Fibroblast of lung (primary cell): ENCODE measurements around the gene PKP3. TPM values are rescaled to one million over a fixed set of nuclear protein-coding genes. Genes with fewer than 3 reads are reported as not detected.
"Not testable (repeated sequence)": the region's sequence is repeated elsewhere in the genome, so short reads cannot be mapped to it uniquely, and the experiment has no call there.

Experiments used
- DNase-seq, 2 donors: peaks; one replicate each; pipeline versions ENCODE4 v3.0.0 to v3.0.0-alpha.2; 2010; ENCODE audit warnings: low read depth in 2 of 2
- H2AFZ ChIP-seq: 2 replicates; pipeline ENCODE4 v1.5.1; 2012; ENCODE audit warnings: low read length, control low read depth, inconsistent platforms
- H3K27ac ChIP-seq: 2 replicates; pipeline ENCODE4 v1.5.1; 2011; ENCODE audit warnings: low read length, control low read depth; ENCODE audit not compliant: insufficient read depth
- H3K27me3 ChIP-seq: 2 replicates; pipeline ENCODE4 v1.5.1; 2011; ENCODE audit warnings: mild to moderate bottlenecking, low read length; ENCODE audit not compliant: control insufficient read depth, insufficient read depth
- H3K36me3 ChIP-seq: 2 replicates; pipeline ENCODE4 v1.5.1; 2011; ENCODE audit warnings: low read length; ENCODE audit not compliant: control insufficient read depth, insufficient read depth
- H3K4me1 ChIP-seq: 2 replicates; pipeline ENCODE4 v1.5.1; 2011; ENCODE audit warnings: low read length; ENCODE audit not compliant: control insufficient read depth, insufficient read depth; ENCODE audit errors: extremely low read depth
- H3K4me2 ChIP-seq: 2 replicates; pipeline ENCODE4 v1.5.1; 2011; ENCODE audit warnings: low read length, control low read depth; ENCODE audit not compliant: insufficient read depth; ENCODE audit errors: extremely low read depth
- H3K4me3 ChIP-seq, 4 experiments: fragments of 200-600 bp in 1 of 4; sonication (generic) in 1 of 4; replicated peaks in 1 of 4; 2 replicates each; pipeline ENCODE4 v1.5.1; 2011 to 2016; ENCODE audit warnings: low read length in 4 of 4, low read depth in 3 of 4, mild to moderate bottlenecking in 3 of 4, control low read depth in 2 of 4, inconsistent platforms in 1 of 4, mixed read lengths in 1 of 4; ENCODE audit not compliant: insufficient read depth in 1 of 4; ENCODE audit errors: control extremely low read depth in 1 of 4
- H3K79me2 ChIP-seq: 2 replicates; pipeline ENCODE4 v1.5.1; 2012; ENCODE audit warnings: mild to moderate bottlenecking, low read length, inconsistent platforms; ENCODE audit not compliant: control insufficient read depth, insufficient read depth
- H3K9ac ChIP-seq: 2 replicates; pipeline ENCODE4 v1.5.1; 2011; ENCODE audit warnings: mild to moderate bottlenecking, low read length, control low read depth; ENCODE audit not compliant: insufficient read depth
- H3K9me3 ChIP-seq: 2 replicates; pipeline ENCODE4 v1.5.1; 2012; ENCODE audit warnings: low read depth, low read length; ENCODE audit not compliant: control insufficient read depth, insufficient read depth
- H4K20me1 ChIP-seq: 2 replicates; pipeline ENCODE4 v1.5.1; 2011; ENCODE audit warnings: low read length; ENCODE audit not compliant: control insufficient read depth, insufficient read depth; ENCODE audit errors: extremely low read depth
- EZH2 ChIP-seq: IDR thresholded peaks from 2 replicates; pipeline ENCODE4 v1.5.1; 2012; ENCODE audit warnings: low read length, control low read depth, mild to moderate bottlenecking; ENCODE audit errors: missing control alignments
- polyA plus RNA-seq, 2 donors: library from polyadenylated mRNA; depleted of rRNA in 1 of 2; stranded (reverse) in 1 of 2; unstranded in 1 of 2; fragments of >200 nt; gene quantifications; 2 replicates each; pipeline ENCODE4 v1.2.1, GENCODE V29; 2011 to 2012; ENCODE audit warnings: missing spikeins in 1 of 2
- total RNA-seq: library from RNA; depleted of rRNA; stranded (reverse); fragments of >200 nt; gene quantifications from 2 replicates; pipeline ENCODE4 v1.2.1, GENCODE V29; 2014
- TF ChIP-seq, protein P1 (sequence below), 2 donors: IDR thresholded peaks in 1 of 2; conservative IDR thresholded peaks in 1 of 2; 1 replicate in 1 of 2; 2 replicates in 1 of 2; pipeline ENCODE4 v1.5.1; 2011 to 2012; ENCODE audit warnings: low read length in 2 of 2, control low read depth in 1 of 2, inconsistent platforms in 1 of 2, low read depth in 1 of 2, mild to moderate bottlenecking in 1 of 2

PKP3 gene
- total and polyA plus RNA-seq, 2 donors (not counting 1 experiment from before 2014, with no cell fraction given) = 0.17 to 0.83 TPM

DNA sequence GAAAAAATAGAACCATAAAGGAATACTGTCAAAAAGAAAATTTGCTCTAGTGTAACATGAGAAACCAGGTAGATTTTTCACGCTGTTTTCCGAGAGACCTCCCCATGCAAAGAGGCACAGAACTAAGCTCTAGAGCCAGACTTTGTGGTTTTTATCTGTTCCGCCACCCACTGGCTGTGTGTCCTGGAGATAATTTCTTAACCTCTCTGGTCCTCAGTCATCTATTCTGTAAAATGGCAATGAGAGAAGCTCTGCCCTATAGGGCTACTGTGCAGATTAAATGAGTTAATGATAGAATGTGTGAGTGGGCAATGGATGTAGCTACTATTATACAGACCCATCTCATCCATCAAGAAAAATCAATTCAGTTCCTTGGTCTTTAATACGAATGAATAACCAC is 30.2 kb downstream of the PKP3 start:
- Histone ChIP-seq H3K4me2 (no peak overlapping the region), H3K27me3 (peaks cover 2% of the 10 kb centered on the region), H4K20me1 (no peaks in the 10 kb centered on the region), H3K9me3 (no peaks in the 10 kb centered on the region), H3K36me3 (no peaks in the 10 kb centered on the region), H2AFZ (no peak overlapping the region), H3K4me1 (no peaks in the 10 kb centered on the region), H3K27ac (no peak overlapping the region), H3K9ac (no peak overlapping the region), H3K79me2 (no peaks in the 10 kb centered on the region), H3K4me3 (no peak overlapping the region)
- no peak for DNase-seq
- TF ChIP-seq, protein P1, sequence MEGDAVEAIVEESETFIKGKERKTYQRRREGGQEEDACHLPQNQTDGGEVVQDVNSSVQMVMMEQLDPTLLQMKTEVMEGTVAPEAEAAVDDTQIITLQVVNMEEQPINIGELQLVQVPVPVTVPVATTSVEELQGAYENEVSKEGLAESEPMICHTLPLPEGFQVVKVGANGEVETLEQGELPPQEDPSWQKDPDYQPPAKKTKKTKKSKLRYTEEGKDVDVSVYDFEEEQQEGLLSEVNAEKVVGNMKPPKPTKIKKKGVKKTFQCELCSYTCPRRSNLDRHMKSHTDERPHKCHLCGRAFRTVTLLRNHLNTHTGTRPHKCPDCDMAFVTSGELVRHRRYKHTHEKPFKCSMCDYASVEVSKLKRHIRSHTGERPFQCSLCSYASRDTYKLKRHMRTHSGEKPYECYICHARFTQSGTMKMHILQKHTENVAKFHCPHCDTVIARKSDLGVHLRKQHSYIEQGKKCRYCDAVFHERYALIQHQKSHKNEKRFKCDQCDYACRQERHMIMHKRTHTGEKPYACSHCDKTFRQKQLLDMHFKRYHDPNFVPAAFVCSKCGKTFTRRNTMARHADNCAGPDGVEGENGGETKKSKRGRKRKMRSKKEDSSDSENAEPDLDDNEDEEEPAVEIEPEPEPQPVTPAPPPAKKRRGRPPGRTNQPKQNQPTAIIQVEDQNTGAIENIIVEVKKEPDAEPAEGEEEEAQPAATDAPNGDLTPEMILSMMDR (conservative IDR thresholded peaks at IDR 0.05 in 1 of 2, IDR thresholded peaks at IDR 0.05 in 1 of 2; ENCODE audit: low read depth in 1 of 2, low read length in 2 of 2) = no peak
- TF ChIP-seq EZH2 = no peak

DNA sequence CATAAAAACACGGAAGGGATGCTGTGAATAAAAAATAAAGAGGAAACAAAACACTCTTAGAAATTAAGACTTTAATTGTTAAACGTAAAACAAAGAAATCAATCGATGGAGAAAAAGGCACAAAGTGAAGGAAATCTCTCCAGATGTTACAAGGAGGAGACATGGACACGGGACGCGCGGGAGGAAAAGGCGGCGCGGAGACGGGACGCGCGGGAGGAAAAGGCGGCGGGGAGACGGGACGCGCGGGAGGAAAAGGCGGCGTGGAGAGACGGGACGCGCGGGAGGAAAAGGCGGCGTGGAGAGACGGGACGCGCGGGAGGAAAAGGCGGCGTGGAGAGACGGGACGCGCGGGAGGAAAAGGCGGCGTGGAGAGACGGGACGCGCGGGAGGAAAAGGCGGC is 30.8 kb downstream of the PKP3 start:
- H3K36me3 ChIP-seq, H3K4me3 ChIP-seq, H3K27ac ChIP-seq, H3K27me3 ChIP-seq, H4K20me1 ChIP-seq, H3K9ac ChIP-seq, H3K4me1 ChIP-seq, H3K4me2 ChIP-seq, H3K9me3 ChIP-seq, H3K79me2 ChIP-seq, H2AFZ ChIP-seq, DNase-seq: not testable (repeated sequence)

DNA sequence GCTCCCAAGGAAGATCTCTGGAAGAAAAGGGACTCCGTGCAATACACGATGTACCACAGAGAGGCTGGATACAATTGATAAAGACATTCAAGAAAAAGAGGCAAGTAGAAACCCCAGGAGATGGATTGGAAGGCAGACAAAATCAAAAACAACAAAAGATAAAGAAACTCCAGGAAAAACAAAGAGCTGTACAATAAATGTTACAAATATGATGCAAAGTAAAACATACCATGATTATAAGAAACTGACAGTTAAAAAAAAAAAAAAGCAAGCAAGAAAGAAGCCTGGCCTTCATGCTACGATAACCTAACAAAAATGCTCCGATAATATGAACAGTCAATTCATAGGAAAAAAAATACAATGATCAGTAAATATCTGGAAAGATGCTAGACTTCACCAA is 31.3 kb downstream of the PKP3 start:
- TF ChIP-seq, protein P1 (conservative IDR thresholded peaks at IDR 0.05 in 1 of 2, IDR thresholded peaks at IDR 0.05 in 1 of 2; ENCODE audit: low read depth in 1 of 2, low read length in 2 of 2) = no peak
- TF ChIP-seq EZH2 = no peak
- Histone ChIP-seq H3K4me2 (no peak overlapping the region), H3K36me3 (no peaks in the 10 kb centered on the region), H3K4me3 (no peak overlapping the region), H2AFZ (no peak overlapping the region), H3K79me2 (no peaks in the 10 kb centered on the region), H4K20me1 (no peaks in the 10 kb centered on the region), H3K4me1 (no peaks in the 10 kb centered on the region), H3K9ac (no peak overlapping the region), H3K9me3 (no peaks in the 10 kb centered on the region), H3K27ac (no peak overlapping the region), H3K27me3 (peaks cover 2% of the 10 kb centered on the region)
- DNase-seq = no peak
